Fibroblast of the conjunctiva (primary cell): ENCODE measurements around the gene CD200.
"Not testable (repeated sequence)": the region's sequence is repeated elsewhere in the genome, so short reads cannot be mapped to it uniquely, and the experiment has no call there.

ENCODE experiments used
- DNase-seq: peaks from one replicate; pipeline ENCODE4 v3.0.0-alpha.2; 2010; ENCODE audit warnings: low read depth

CD200 gene

GRCh38 chr3:112390783-112391641 lies 58.1 kb downstream of the CD200 start:
- peak; percentile 84 for DNase-seq

GRCh38 chr3:112391648-112392047 lies 58.7 kb downstream of the CD200 start:
- no peak for DNase-seq

- no peak for DNase-seq
Observed at GRCh38 chr3:112392393-112393359, 59.7 kb downstream of the CD200 start.

- no peak for DNase-seq
Observed at GRCh38 chr3:112393360-112393728, 60.4 kb downstream of the CD200 start.

GRCh38 chr3:112394003-112394640 lies 61.2 kb downstream of the CD200 start:
- peak; percentile 44 for DNase-seq

GRCh38 chr3:112395181-112395895 lies 62.4 kb downstream of the CD200 start:
- DNase-seq, result no peak

GRCh38 chr3:112395896-112396290 lies 62.9 kb downstream of the CD200 start:
- no peak for DNase-seq

GRCh38 chr3:112397556-112397955 lies 64.6 kb downstream of the CD200 start:
- no peak for DNase-seq

- DNase-seq, result no peak
Observed at GRCh38 chr3:112399064-112399463, 66.1 kb downstream of the CD200 start.

- not testable (repeated sequence) for DNase-seq
Observed at GRCh38 chr3:112399554-112399953, 66.6 kb downstream of the CD200 start.

- DNase-seq, result not testable (repeated sequence)
Observed at GRCh38 chr3:112400317-112400716, 67.4 kb downstream of the CD200 start.

- no peak for DNase-seq
Observed at GRCh38 chr3:112401617-112402016, 68.7 kb downstream of the CD200 start.

GRCh38 chr3:112403103-112403502 lies 70.1 kb downstream of the CD200 start:
- DNase-seq, result no peak

GRCh38 chr3:112404924-112405549 lies 72.1 kb downstream of the CD200 start:
- DNase-seq, result not testable (repeated sequence)

- DNase-seq, result no peak
Observed at GRCh38 chr3:112405845-112406244, 72.9 kb downstream of the CD200 start.

- no peak for DNase-seq
Observed at GRCh38 chr3:112407214-112407887, 74.4 kb downstream of the CD200 start.

GRCh38 chr3:112407888-112408702 lies 75.1 kb downstream of the CD200 start:
- DNase-seq, result no peak

- DNase-seq, result no peak
Observed at GRCh38 chr3:112409041-112409440, 76.1 kb downstream of the CD200 start.

- no peak for DNase-seq
Observed at GRCh38 chr3:112411425-112411824, 78.5 kb downstream of the CD200 start.
